Memory B cell (primary cell): Measurements from ENCODE around the gene DNAJA3.

Source experiments
- ATAC-seq: fragments of 150-1000 bp; cut with Tn5 transposase; 2 replicates; pipeline ENCODE4 v1.10.0; 2021; ENCODE audit warnings: low read depth, mild to moderate bottlenecking, moderate library complexity
- DNase-seq, 2 donors: peaks; one replicate each; pipeline ENCODE4 v3.0.0; 2022; ENCODE audit warnings: low spot score in 2 of 2
- H3K27ac Mint-ChIP-seq: one replicate; pipeline ENCODE4 v1.8.0; 2022; ENCODE audit warnings: mild to moderate bottlenecking, moderate library complexity, mixed read lengths
- H3K27me3 Mint-ChIP-seq: one replicate; pipeline ENCODE4 v1.8.0; 2022; ENCODE audit warnings: mixed read lengths
- H3K36me3 Mint-ChIP-seq: one replicate; pipeline ENCODE4 v1.8.0; 2022; ENCODE audit warnings: mild to moderate bottlenecking, mixed read lengths
- H3K4me1 Mint-ChIP-seq: one replicate; pipeline ENCODE4 v1.8.0; 2022; ENCODE audit warnings: mixed read lengths
- H3K4me3 Mint-ChIP-seq: one replicate; pipeline ENCODE4 v1.8.0; 2022; ENCODE audit warnings: mild to moderate bottlenecking, moderate library complexity, mixed read lengths
- H3K9me3 Mint-ChIP-seq: one replicate; pipeline ENCODE4 v1.8.0; 2022; ENCODE audit warnings: mixed read lengths

DNAJA3 gene

DNA sequence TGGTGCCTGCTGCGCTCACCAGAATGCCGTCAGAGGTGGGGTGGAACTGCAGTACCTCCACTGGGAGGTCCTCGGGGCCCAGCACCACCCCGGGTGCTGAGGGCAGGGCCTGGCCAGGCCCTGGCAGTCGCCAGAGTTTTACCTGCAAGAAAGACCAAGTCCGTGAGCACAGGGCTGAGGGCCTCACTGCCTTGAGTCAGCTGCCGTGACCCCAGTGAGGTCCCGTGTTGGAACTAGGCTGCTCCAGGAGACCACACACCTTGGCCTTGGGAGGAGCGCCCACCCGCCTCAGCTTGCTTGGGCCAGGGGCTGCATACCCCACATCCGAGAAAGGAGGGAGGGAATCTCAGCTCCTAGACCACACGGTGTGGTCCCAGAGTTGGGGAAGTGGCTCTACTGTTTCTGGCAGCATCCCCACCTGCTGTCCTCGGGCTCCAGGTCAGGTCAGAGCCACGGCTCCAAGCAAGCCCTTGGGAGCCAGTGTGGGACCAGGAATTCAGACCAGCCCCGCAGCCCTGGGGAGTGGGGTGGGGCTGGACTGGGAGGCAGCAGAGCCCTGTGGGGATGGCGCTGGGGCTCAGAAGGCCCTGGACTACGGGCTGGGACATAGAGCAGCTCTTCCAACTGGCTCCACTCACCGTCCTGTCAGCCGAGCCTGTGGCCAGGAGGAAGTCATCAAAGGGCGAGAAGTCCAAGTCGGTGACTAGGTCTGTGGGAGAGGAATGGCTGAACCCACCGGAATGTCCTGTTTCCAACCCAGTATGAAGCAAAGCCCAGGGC, 17.9 kb upstream of the DNAJA3 start:
- no peaks in the 10 kb centered on the region for H3K9me3 Mint-ChIP-seq
- H3K27me3 Mint-ChIP-seq, result no peaks in the 10 kb centered on the region
- H3K4me1 Mint-ChIP-seq, result peaks cover 17% of the 10 kb centered on the region
- DNase-seq, result no peak
- peaks cover 29% of the 10 kb centered on the region for H3K36me3 Mint-ChIP-seq
- ATAC-seq, result no peak
- H3K4me3 Mint-ChIP-seq, result no peak overlapping the region
- H3K27ac Mint-ChIP-seq, result no peak overlapping the region

DNA sequence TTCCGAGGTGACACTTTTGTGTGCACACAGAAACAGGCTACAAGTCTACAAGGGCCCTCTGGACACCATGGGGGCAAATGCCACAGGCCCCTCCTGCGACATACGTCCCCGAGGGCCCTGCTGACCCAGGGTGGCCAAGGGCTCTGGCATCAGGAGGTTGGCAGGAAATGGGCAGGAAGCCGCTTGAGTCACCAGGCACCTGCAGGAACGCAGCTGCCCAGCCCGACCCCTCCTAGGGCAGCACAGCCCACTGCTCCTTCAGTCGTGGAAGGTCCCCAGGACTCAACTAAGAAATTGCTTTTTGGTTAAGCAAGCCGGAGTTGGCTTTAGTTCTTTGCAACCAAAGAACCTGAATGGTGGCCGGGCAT, 17.4 kb upstream of the DNAJA3 start:
- Mint-ChIP-seq H3K36me3 (peaks cover 31% of the 10 kb centered on the region), H3K4me1 (peaks cover 15% of the 10 kb centered on the region)
- ATAC-seq, result no peak

DNA sequence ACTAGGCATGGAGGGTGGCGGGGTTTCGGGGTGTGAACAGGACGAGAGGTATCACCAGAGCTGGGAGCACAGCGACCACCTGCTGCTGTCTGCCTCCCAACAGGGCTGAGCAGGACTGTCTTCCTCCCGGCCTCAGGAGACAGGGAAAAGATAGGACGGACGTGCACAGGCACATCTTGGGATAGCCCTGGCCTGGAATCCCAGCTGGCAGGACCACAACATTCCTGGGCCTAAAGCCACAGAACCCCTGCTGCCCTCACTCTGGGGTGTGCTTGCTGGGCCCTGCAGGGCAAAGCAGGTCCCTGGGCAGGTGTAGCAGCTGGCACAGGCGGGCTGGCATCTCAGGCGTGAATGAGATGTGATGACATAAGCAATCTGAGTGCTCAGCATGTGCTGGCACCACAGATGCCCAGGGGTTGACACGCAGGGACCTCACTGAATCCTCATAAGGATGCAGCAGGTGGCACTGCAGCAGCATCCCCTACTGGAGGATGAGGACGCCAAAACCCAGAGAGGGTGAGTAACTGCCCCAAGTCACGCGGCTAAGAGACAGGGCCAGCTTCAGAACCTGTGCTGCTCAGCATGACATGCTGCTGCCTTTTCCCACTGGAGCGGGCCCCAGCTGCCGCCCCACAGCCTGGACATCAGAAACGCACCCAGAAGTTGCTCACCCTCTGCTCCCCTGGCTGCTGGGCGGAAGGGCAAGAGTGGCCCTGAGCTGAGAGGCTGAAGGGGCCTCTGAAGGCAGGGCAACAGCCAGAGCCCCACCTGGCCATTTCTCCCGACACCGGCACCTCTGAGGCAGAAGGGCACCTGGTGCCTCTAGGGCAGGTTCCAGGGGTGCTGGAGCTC, 16.4 kb upstream of the DNAJA3 start:
- Mint-ChIP-seq H3K27ac (peak overlapping the region; percentile 41), H3K4me3 (no peak overlapping the region), H3K36me3 (peaks cover 30% of the 10 kb centered on the region), H3K4me1 (peaks cover 15% of the 10 kb centered on the region), H3K9me3 (no peaks in the 10 kb centered on the region), H3K27me3 (no peaks in the 10 kb centered on the region)
- ATAC-seq (no peak), DNase-seq (no peak)

More for the DNA sequence above, 17.4 kb upstream of the DNAJA3 start:
- Mint-ChIP-seq H3K4me3 (no peak overlapping the region), H3K27ac (peak overlapping the region; percentile 41), H3K27me3 (no peaks in the 10 kb centered on the region), H3K9me3 (no peaks in the 10 kb centered on the region)
- no peak for DNase-seq

DNA sequence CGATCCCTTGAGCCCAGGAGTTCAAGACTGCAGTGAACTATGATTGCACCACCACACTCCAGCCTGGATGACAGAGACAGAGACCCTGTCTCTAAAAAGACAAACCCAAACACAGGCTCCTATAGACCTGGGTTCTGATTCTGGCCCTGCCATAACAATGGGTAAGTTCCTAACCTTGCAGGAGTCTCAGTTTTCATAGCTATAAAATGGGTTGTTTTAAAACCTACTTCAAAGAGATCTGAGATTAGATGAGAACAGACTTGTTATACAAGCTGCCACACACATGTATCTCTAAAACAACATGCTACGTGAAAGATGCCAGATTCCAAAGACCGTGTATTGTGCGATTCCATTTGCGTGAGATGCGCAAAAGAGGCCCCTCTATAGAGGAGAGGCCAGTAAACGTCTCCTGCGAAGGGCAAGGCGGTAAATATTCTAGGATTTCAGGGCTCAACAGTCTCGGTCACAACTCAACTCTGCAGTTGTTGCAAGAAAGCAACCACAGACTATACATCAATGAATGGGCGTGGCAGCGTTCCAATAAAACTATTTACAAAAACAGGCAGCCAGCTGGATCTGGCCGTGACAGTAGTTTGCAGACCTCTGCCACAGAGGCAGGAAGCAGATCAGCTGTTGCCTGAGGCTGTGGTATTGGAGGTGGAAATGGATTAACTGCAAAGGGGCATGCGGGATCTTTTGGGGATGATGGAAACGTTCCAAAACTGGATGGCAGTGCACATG, 15.2 kb upstream of the DNAJA3 start:
- H3K36me3 Mint-ChIP-seq, result peaks cover 26% of the 10 kb centered on the region
- H3K27me3 Mint-ChIP-seq, result no peaks in the 10 kb centered on the region
- no peak for ATAC-seq
- no peak overlapping the region for H3K4me3 Mint-ChIP-seq
- H3K9me3 Mint-ChIP-seq, result no peaks in the 10 kb centered on the region
- DNase-seq, result no peak
- H3K27ac Mint-ChIP-seq, result peak overlapping the region; percentile 62
- H3K4me1 Mint-ChIP-seq, result peaks cover 21% of the 10 kb centered on the region

DNA sequence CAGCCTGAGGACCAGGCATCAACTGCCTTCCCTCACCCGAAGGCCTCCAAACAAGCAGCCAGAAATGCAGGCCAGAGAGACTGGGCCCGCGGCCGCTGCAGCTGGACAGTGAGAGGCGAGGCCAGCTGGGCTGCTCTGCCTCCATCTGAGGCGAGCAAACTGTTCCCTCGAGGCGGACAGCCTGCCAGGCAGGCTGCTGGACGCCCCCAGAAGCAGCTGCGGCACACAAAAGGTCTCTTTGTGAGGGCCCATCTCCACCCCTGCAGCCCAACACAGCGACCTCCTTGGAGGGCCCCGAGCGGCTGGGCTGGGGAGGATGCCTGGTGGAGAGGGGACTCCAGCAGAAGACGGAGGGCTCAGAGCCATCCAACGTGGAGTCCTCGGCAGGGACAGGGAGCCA, 14.0 kb upstream of the DNAJA3 start:
- DNase-seq (no peak), ATAC-seq (no peak)
- H3K9me3 Mint-ChIP-seq, result no peaks in the 10 kb centered on the region
- H3K27me3 Mint-ChIP-seq, result no peaks in the 10 kb centered on the region
- peaks cover 24% of the 10 kb centered on the region for H3K4me1 Mint-ChIP-seq
- peaks cover 21% of the 10 kb centered on the region for H3K36me3 Mint-ChIP-seq
- no peak overlapping the region for H3K4me3 Mint-ChIP-seq
- H3K27ac Mint-ChIP-seq, result peak overlapping the region; percentile 62

DNA sequence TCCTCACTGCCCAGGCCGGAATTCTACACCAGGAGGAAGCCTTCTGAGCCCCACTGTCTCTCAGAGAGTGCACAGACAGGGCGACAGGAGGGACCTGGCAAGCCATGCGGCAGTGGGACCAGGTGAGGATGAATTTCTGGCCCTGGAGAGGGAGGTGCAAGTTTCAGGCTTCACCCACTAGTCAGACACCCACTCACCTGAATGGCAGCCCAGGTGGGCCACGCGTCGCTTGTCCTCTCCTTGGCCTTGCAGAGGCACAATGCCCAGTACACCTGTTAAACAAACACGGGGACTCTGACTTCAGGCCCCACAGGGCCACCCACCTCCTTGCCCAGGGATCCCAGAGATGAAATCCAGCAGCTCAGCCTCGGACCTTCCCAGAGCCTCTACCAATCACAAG, 13.5 kb upstream of the DNAJA3 start:
- H3K27ac Mint-ChIP-seq, result no peak overlapping the region
- H3K4me1 Mint-ChIP-seq, result peaks cover 24% of the 10 kb centered on the region
- peaks cover 21% of the 10 kb centered on the region for H3K36me3 Mint-ChIP-seq
- ATAC-seq (no peak), DNase-seq (no peak)
- no peak overlapping the region for H3K4me3 Mint-ChIP-seq
- H3K9me3 Mint-ChIP-seq, result no peaks in the 10 kb centered on the region
- no peaks in the 10 kb centered on the region for H3K27me3 Mint-ChIP-seq

DNA sequence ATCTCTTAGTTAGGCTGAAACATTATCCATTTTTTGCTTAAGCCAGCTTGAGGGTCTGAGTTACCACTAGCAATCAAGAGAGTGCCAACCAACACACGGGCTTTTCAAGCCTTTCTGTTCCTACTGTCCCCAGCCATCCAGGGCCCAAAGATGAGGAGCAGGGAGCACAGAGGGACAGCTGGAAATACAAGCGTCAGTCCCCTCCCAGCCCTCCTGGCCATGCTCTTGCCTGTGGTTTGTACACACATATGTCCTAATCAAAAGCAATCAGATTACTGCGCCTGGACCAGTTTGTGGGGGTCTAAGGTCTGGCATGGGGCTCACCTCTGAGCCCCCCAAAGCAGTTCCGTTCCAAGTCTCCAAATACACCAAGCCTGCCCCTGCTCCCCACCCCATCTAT, 12.8 kb upstream of the DNAJA3 start:
- no peak overlapping the region for H3K4me3 Mint-ChIP-seq

DNA sequence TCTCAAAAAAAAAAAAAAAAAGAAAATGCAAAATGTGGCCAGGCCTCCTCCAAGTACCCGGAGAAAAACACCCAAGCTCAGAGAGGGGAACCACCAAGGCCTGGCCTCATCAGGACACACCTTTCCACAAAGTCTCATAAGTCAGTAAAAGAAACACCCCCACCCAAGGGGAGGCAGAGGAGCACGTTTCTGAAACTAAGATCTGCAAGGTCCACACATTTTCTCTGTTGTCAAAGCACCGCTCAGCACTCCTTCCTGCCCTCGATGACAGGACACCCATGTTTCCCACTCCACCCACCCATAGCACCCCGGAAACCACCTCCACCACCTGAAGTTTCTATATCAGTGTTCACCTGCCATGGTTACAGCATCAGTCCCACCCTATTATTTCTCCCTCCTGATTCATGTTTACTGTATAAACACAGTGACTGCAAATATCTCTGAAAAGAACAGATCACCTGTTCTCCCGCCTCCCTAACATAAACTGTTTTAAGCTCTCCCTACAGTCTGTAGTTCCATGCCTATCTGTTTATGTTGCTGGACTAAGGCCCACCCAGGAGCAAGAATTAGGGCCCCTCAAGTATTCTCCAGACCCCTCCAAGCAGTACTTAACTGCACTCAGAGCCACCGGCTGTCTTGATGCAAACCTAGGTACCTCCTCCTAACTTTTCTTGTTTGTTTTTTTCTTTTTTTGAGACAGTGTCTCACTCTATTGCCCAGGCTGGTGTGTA, 11.3 kb upstream of the DNAJA3 start:
- H3K9me3 Mint-ChIP-seq, result no peaks in the 10 kb centered on the region
- ATAC-seq, result peak; percentile 53
- H3K36me3 Mint-ChIP-seq, result peaks cover 19% of the 10 kb centered on the region
- peak; percentile 58 to 77 for DNase-seq
- H3K4me3 Mint-ChIP-seq, result peak overlapping the region; percentile 97
- peaks cover 24% of the 10 kb centered on the region for H3K4me1 Mint-ChIP-seq
- peak overlapping the region; percentile 99 for H3K27ac Mint-ChIP-seq
- H3K27me3 Mint-ChIP-seq, result no peaks in the 10 kb centered on the region

More for the DNA sequence above, 12.8 kb upstream of the DNAJA3 start:
- Mint-ChIP-seq H3K4me1 (peaks cover 24% of the 10 kb centered on the region), H3K27me3 (no peaks in the 10 kb centered on the region), H3K9me3 (no peaks in the 10 kb centered on the region), H3K36me3 (peaks cover 21% of the 10 kb centered on the region), H3K27ac (no peak overlapping the region)
- no peak for ATAC-seq
- no peak for DNase-seq

DNA sequence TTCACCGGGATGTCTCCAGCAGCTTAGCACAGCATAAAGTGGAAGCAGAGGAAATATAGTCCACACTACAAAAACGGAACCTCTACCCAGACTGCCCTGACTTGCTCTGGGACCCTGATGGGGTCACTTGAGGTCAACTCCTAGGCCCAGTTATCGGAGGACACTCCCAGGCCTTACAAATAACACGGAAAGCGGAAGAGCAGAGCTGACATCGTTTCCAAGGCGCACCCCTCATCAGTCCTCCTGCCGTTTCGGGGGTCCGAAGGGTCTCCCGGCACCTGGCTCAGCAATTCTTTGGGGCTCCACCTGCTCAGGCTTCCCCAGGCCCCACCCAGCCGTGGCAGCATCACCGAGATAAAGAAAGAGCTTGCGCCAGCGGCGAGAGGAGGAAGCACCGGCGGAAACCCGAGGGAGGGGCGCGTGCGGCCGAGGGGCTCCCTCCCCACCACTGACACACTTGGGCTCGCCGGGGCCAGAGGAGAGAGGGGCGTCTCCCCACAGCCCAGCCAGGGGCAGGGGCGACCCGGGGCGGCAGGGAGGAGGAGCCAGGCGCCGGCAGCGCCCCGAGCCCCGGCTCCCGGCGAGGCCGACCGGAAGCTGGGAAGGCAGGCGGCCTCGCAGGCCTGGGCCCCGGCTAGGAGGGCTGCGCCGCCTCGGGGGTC, 10.0 kb upstream of the DNAJA3 start:
- Mint-ChIP-seq H3K36me3 (peaks cover 16% of the 10 kb centered on the region), H3K27ac (peak overlapping the region; percentile 99), H3K4me3 (peak overlapping the region; percentile 97), H3K27me3 (no peaks in the 10 kb centered on the region), H3K9me3 (no peaks in the 10 kb centered on the region), H3K4me1 (peaks cover 24% of the 10 kb centered on the region)
- ATAC-seq (peak; percentile 19), DNase-seq (peak; percentile 69)

DNA sequence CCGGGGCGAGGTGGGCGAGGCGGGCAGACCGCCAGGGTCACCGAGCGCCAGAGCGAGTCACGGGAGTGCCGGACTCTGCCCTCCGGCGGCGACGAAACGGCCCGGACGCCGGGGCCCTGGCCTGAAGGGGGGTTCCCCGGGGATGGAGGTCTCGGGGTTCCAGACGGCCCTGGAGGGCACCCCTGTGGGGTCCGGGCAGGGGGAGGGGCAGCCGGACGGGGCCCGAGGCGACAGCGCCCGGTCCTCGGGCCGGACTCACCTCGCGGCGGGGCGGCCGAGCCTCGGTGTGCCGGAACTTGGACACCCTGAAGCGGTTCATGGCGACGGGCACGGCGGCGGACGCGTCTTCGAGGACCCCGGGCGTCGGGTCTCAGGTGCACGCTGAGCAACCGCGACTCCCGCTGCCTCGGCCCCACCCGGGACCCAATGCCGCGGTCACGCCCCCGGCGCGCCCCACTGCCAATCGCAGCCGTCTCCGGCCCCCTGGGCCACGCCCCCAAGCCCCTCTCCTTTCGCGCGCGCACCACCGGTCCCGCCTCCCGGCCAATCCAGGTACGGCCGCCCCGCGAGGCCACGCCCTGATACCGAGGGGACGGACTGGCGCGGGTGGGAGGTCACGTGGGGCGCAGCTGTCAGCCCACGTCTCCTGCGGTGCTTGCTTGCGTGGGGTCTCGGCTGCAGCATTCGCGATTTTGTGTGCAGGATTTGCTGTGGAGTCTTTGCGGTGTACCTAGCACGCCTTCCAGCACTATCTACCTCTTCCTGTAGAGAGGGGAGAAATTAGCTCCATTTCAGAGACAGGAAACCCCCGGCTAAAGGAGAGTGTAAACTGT, 9.3 kb upstream of the DNAJA3 start, which contains the start of gene CORO7:
CORO7 (minus strand) TSS at position 397 of the 833 bp plus-strand sequence; CDS start at position 319, 78 bp downstream.
- H3K27me3 Mint-ChIP-seq, result no peaks in the 10 kb centered on the region
- H3K4me3 Mint-ChIP-seq, result peak within 1 kb of the TSS; percentile 97
- peak within 1 kb of the TSS; percentile 99 for H3K27ac Mint-ChIP-seq
- peaks cover 12% of the 10 kb centered on the region for H3K36me3 Mint-ChIP-seq
- DNase-seq, result peak; percentile 98 to 100
- ATAC-seq, result peak; percentile 65
- H3K9me3 Mint-ChIP-seq, result no peaks in the 10 kb centered on the region
- peaks cover 23% of the 10 kb centered on the region for H3K4me1 Mint-ChIP-seq

DNA sequence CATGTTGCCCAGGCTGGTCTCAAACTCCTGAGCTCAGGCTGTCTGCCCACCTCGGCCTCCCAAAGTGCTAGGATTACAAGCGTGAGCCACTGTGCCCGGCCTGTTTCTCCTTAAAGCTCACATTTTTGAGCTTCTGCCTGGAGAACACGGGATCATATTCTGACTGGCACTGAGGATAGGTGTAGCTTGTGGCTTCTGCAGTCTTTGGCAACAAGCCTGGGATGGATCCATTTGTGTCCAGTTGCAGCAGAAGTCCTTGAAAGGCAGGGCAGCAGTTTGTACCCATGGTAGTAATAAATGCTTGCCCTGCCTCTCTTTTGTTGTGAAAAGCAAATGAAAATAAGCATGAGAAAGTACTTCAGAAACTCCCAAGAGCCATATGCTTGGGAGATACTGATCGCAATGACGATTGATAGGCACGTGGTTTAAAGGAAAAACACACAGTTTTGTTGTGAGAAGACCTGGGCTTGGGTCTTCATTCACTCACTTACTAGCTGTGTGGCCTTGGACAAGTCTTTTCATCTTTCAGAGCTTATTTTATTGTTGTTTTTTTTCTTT, 6.2 kb upstream of the DNAJA3 start:
- DNase-seq (no peak), ATAC-seq (no peak)
- no peak overlapping the region for H3K27ac Mint-ChIP-seq
- H3K27me3 Mint-ChIP-seq, result no peaks in the 10 kb centered on the region
- H3K4me3 Mint-ChIP-seq, result no peak overlapping the region
- peaks cover 12% of the 10 kb centered on the region for H3K4me1 Mint-ChIP-seq
- no peaks in the 10 kb centered on the region for H3K9me3 Mint-ChIP-seq
- peaks cover 7% of the 10 kb centered on the region for H3K36me3 Mint-ChIP-seq

DNA sequence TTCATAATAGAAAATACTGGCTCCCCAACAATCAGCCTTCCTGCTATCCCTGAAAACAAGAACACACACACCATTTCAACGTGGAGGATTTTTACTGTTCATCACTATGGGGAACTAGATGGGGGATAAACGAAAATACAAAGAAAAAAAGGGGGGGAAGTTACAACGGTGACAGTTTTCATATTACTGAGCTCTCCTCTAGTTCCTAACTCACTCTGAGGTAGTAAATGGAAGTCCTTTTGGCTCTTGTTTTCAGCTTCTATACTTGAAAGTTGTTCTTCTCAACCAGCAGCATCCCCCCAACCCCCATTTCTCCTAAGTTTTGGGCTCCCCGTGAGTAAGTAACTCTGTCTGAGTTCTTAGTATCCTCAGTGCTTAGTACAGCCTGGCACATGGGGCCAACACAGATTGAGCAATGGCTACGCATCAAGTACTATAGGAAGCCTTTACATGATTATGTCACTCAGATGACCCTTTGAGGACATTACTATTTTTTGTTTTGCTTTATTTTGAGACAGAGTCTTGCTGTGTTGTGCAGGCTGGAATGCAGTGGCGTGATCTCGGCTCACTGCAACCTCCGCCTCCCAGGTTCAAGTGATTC, 5.1 kb upstream of the DNAJA3 start:
- H3K4me1 Mint-ChIP-seq, result peaks cover 5% of the 10 kb centered on the region
- ATAC-seq, result no peak
- no peak overlapping the region for H3K4me3 Mint-ChIP-seq
- peaks cover 2% of the 10 kb centered on the region for H3K36me3 Mint-ChIP-seq
- H3K27me3 Mint-ChIP-seq, result no peaks in the 10 kb centered on the region
- no peak overlapping the region for H3K27ac Mint-ChIP-seq
- DNase-seq, result no peak
- H3K9me3 Mint-ChIP-seq, result no peaks in the 10 kb centered on the region
